Measurements from ENCODE around the gene PIGU. TPM values are rescaled to one million over a fixed set of nuclear protein-coding genes. Genes with fewer than 3 reads are reported as not detected.

Gene PIGU
- total and polyA plus RNA-seq, 2 of the 13 experiments (the other 11 are each of a cell fraction or from before 2014, with no cell fraction given): 45.5 to 231 TPM

GRCh38 chr20:34525709-34526416, 151.0 kb downstream of the PIGU start (continued):
- TF ChIP-seq, protein P1, sequence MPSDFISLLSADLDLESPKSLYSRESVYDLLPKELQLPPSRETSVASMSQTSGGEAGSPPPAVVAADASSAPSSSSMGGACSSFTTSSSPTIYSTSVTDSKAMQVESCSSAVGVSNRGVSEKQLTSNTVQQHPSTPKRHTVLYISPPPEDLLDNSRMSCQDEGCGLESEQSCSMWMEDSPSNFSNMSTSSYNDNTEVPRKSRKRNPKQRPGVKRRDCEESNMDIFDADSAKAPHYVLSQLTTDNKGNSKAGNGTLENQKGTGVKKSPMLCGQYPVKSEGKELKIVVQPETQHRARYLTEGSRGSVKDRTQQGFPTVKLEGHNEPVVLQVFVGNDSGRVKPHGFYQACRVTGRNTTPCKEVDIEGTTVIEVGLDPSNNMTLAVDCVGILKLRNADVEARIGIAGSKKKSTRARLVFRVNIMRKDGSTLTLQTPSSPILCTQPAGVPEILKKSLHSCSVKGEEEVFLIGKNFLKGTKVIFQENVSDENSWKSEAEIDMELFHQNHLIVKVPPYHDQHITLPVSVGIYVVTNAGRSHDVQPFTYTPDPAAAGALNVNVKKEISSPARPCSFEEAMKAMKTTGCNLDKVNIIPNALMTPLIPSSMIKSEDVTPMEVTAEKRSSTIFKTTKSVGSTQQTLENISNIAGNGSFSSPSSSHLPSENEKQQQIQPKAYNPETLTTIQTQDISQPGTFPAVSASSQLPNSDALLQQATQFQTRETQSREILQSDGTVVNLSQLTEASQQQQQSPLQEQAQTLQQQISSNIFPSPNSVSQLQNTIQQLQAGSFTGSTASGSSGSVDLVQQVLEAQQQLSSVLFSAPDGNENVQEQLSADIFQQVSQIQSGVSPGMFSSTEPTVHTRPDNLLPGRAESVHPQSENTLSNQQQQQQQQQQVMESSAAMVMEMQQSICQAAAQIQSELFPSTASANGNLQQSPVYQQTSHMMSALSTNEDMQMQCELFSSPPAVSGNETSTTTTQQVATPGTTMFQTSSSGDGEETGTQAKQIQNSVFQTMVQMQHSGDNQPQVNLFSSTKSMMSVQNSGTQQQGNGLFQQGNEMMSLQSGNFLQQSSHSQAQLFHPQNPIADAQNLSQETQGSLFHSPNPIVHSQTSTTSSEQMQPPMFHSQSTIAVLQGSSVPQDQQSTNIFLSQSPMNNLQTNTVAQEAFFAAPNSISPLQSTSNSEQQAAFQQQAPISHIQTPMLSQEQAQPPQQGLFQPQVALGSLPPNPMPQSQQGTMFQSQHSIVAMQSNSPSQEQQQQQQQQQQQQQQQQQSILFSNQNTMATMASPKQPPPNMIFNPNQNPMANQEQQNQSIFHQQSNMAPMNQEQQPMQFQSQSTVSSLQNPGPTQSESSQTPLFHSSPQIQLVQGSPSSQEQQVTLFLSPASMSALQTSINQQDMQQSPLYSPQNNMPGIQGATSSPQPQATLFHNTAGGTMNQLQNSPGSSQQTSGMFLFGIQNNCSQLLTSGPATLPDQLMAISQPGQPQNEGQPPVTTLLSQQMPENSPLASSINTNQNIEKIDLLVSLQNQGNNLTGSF (CRISPR knock-in tag; IDR thresholded peaks at IDR 0.05): no peak
- TF ChIP-seq ZNF777 (CRISPR knock-in tag; IDR thresholded peaks at IDR 0.05): no peak
- TF ChIP-seq BATF2 (CRISPR knock-in tag; IDR thresholded peaks at IDR 0.05): peak; percentile 75; the same call in 1 of the 2 replicates
- TF ChIP-seq ZNF772 (CRISPR knock-in tag; IDR thresholded peaks at IDR 0.05): no peak
- no peak for TF ChIP-seq ZNF629 (CRISPR knock-in tag; conservative IDR thresholded peaks at IDR 0.05)
- TF ChIP-seq, protein P2, sequence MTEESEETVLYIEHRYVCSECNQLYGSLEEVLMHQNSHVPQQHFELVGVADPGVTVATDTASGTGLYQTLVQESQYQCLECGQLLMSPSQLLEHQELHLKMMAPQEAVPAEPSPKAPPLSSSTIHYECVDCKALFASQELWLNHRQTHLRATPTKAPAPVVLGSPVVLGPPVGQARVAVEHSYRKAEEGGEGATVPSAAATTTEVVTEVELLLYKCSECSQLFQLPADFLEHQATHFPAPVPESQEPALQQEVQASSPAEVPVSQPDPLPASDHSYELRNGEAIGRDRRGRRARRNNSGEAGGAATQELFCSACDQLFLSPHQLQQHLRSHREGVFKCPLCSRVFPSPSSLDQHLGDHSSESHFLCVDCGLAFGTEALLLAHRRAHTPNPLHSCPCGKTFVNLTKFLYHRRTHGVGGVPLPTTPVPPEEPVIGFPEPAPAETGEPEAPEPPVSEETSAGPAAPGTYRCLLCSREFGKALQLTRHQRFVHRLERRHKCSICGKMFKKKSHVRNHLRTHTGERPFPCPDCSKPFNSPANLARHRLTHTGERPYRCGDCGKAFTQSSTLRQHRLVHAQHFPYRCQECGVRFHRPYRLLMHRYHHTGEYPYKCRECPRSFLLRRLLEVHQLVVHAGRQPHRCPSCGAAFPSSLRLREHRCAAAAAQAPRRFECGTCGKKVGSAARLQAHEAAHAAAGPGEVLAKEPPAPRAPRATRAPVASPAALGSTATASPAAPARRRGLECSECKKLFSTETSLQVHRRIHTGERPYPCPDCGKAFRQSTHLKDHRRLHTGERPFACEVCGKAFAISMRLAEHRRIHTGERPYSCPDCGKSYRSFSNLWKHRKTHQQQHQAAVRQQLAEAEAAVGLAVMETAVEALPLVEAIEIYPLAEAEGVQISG (CRISPR knock-in tag; IDR thresholded peaks at IDR 0.05): peak; percentile 68; the same call in 1 of the 2 replicates
- TF ChIP-seq POGK (CRISPR knock-in tag; conservative IDR thresholded peaks at IDR 0.05): peak; percentile 95; the same call in 1 of the 2 replicates
- TF ChIP-seq, protein P3, sequence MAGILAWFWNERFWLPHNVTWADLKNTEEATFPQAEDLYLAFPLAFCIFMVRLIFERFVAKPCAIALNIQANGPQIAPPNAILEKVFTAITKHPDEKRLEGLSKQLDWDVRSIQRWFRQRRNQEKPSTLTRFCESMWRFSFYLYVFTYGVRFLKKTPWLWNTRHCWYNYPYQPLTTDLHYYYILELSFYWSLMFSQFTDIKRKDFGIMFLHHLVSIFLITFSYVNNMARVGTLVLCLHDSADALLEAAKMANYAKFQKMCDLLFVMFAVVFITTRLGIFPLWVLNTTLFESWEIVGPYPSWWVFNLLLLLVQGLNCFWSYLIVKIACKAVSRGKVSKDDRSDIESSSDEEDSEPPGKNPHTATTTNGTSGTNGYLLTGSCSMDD (CRISPR knock-in tag; IDR thresholded peaks at IDR 0.05): no peak
- no peak for TF ChIP-seq LRRFIP1 (CRISPR knock-in tag; conservative IDR thresholded peaks at IDR 0.05)
- peak; percentile 96 for TF ChIP-seq JARID2 (CRISPR knock-in tag; IDR thresholded peaks at IDR 0.05; ENCODE audit: insufficient replicate concordance)
- TF ChIP-seq NR2C2 (CRISPR knock-in tag; IDR thresholded peaks at IDR 0.05; ENCODE audit: borderline replicate concordance): peak; percentile 39; the same call in 1 of the 2 replicates
- TF ChIP-seq NCOA2 (CRISPR knock-in tag; IDR thresholded peaks at IDR 0.05): peak; percentile 82; the same call in 1 of the 2 replicates
- TF ChIP-seq ZNF24 (IDR thresholded peaks at IDR 0.05): peak; percentile 77; the same call in 1 of the 2 replicates
